Chondrocyte (in vitro differentiated cells): Measurements from ENCODE around the gene OR52D1. TPM values are rescaled to one million over a fixed set of nuclear protein-coding genes. Genes with fewer than 3 reads are reported as not detected.

Experiments used
- DNase-seq: peaks from one replicate; pipeline ENCODE4 v3.0.0; 2021; ENCODE audit warnings: mixed read lengths, low spot score
- H3K27ac Mint-ChIP-seq: one replicate; pipeline ENCODE4 v1.8.0; 2021; ENCODE audit warnings: mild to moderate bottlenecking, moderate library complexity, mixed read lengths; ENCODE audit not compliant: unreplicated experiment
- H3K27me3 Mint-ChIP-seq: 2 replicates; pipeline ENCODE4 v1.8.0; 2021; ENCODE audit warnings: low read depth, mixed read lengths
- H3K36me3 Mint-ChIP-seq: 2 replicates; pipeline ENCODE4 v1.8.0; 2021; ENCODE audit warnings: low read depth, mixed read lengths
- H3K4me1 Mint-ChIP-seq: 2 replicates; pipeline ENCODE4 v1.8.0; 2021; ENCODE audit warnings: low read depth, mild to moderate bottlenecking, mixed read lengths
- H3K4me3 Mint-ChIP-seq: one replicate; pipeline ENCODE4 v1.8.0; 2021; ENCODE audit warnings: mild to moderate bottlenecking, moderate library complexity, mixed read lengths; ENCODE audit not compliant: unreplicated experiment
- H3K9me3 Mint-ChIP-seq: 2 replicates; pipeline ENCODE4 v1.8.0; 2021; ENCODE audit warnings: low read depth, mixed read lengths
- CTCF ChIP-seq: fragments of 200-600 bp; sonication (generic); IDR thresholded peaks from 2 replicates; pipeline ENCODE4 v1.5.0; 2021; ENCODE audit warnings: antibody characterized with exemption, mild to moderate bottlenecking, moderate library complexity
- total RNA-seq: library from RNA; stranded (reverse); gene quantifications from 3 replicates; pipeline ENCODE4 v1.2.1, GENCODE V29; 2021

The OR52D1 gene
- total RNA-seq, 1 donor from 2014 or later, result not detected

DNA sequence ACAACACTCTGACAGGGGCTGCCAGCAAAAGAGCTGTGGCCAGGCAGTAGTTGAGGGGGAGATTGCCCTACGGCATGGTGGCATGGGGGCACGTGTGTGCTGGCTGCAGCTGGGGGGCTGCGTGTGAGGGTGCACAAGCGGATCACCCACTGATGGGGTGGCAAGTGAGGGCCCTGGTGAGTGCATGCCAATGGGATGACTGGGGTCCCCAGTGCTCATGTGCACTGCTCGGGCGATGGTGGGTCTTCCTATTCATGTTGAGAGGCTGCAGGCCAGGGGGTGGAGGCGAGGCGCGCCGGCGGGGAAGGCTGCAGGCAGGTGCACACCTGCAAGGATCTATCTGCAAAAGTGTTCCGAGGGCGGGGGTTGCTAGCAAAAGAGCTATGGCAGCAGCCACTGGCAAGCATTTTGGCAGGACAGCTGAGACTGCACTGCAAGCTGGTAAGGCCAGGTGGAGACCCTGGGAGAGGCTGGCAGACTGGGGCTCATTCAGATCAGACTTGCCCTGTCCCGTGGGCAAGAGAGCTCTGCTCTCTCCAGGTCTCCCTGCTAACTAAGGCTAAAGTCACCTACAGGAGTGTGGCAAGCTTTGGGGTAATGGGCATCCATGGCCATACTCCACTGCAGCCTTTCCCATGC is 27.4 kb upstream of the OR52D1 start:
- no peak overlapping the region for H3K27ac Mint-ChIP-seq
- no peaks in the 10 kb centered on the region for H3K36me3 Mint-ChIP-seq
- no peak for TF ChIP-seq CTCF
- H3K4me1 Mint-ChIP-seq, result no peaks in the 10 kb centered on the region
- no peak for DNase-seq
- peaks cover 8% of the 10 kb centered on the region for H3K9me3 Mint-ChIP-seq
- no peak overlapping the region for H3K4me3 Mint-ChIP-seq
- H3K27me3 Mint-ChIP-seq, result peaks cover 10% of the 10 kb centered on the region

DNA sequence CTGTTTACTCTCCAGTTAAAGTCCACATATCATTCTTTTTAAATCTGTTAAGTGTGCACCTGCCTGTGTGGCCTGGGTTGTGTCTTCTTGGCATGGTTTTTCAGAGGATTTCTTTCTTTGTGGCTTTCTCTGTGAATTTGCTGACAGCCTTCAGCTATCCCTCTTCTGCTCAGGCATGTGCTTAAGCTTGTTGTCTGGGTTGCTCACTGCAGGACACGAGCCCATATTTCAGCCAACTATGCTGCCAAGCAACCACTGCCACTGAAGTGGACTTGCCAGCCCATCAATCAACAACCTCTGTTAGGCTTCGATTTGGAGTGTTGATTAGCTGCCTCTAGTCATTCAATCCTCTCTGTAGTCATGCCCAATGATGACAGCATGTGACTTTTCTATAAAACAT is 21.0 kb upstream of the OR52D1 start:
- no peaks in the 10 kb centered on the region for H3K36me3 Mint-ChIP-seq
- TF ChIP-seq CTCF, result no peak
- H3K27me3 Mint-ChIP-seq, result peaks cover 18% of the 10 kb centered on the region
- no peak for DNase-seq
- H3K9me3 Mint-ChIP-seq, result no peaks in the 10 kb centered on the region
- no peak overlapping the region for H3K4me3 Mint-ChIP-seq
- H3K27ac Mint-ChIP-seq, result no peak overlapping the region
- no peaks in the 10 kb centered on the region for H3K4me1 Mint-ChIP-seq

DNA sequence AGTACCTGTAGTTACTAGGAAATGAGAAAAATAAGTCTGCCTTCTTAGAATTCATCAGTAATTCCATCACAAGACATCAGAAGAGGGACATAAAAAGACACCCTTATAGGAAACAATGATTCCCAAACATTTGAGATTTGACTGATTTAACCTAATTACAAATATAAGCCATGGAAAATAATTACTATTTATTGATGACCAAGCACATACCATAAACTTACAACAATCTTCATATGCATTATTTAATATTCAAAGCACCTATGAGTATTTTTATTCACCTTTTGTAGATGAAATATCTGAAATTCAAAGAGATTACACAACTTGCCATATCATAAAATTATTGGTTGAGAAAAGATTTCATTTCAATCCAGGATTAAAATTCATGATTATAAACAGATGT is 14.6 kb upstream of the OR52D1 start:
- no peak for TF ChIP-seq CTCF
- H3K27ac Mint-ChIP-seq, result no peak overlapping the region
- no peak overlapping the region for H3K4me3 Mint-ChIP-seq
- H3K4me1 Mint-ChIP-seq, result no peaks in the 10 kb centered on the region
- no peaks in the 10 kb centered on the region for H3K9me3 Mint-ChIP-seq
- H3K27me3 Mint-ChIP-seq, result peaks cover 34% of the 10 kb centered on the region
- DNase-seq, result no peak
- H3K36me3 Mint-ChIP-seq, result no peaks in the 10 kb centered on the region

GRCh38 chr11:5476186-5476819 is 12.2 kb upstream of the OR52D1 start:
- TF ChIP-seq CTCF, result peak; percentile 94
- H3K27me3 Mint-ChIP-seq, result peaks cover 28% of the 10 kb centered on the region
- no peaks in the 10 kb centered on the region for H3K36me3 Mint-ChIP-seq
- H3K27ac Mint-ChIP-seq, result no peak overlapping the region
- no peaks in the 10 kb centered on the region for H3K9me3 Mint-ChIP-seq
- H3K4me3 Mint-ChIP-seq, result no peak overlapping the region
- no peak for DNase-seq
- no peaks in the 10 kb centered on the region for H3K4me1 Mint-ChIP-seq

- no peak overlapping the region for H3K27ac Mint-ChIP-seq
- no peak overlapping the region for H3K4me3 Mint-ChIP-seq
- no peaks in the 10 kb centered on the region for H3K4me1 Mint-ChIP-seq
- no peaks in the 10 kb centered on the region for H3K9me3 Mint-ChIP-seq
- H3K27me3 Mint-ChIP-seq, result peaks cover 16% of the 10 kb centered on the region
- no peak for TF ChIP-seq CTCF
- DNase-seq, result no peak
- H3K36me3 Mint-ChIP-seq, result no peaks in the 10 kb centered on the region
These were observed 2.5 kb upstream of the OR52D1 start for GRCh38 chr11:5486003-5486402.
